Measurements from ENCODE around the gene GAS1. TPM values are rescaled to one million over a fixed set of nuclear protein-coding genes. Genes with fewer than 3 reads are reported as not detected.
A peak's percentile ranks its signal among the peaks of the same experiment; 100 is the strongest.

Gene GAS1
- total RNA-seq, 1 donor from 2014 or later = 120 TPM

DNA sequence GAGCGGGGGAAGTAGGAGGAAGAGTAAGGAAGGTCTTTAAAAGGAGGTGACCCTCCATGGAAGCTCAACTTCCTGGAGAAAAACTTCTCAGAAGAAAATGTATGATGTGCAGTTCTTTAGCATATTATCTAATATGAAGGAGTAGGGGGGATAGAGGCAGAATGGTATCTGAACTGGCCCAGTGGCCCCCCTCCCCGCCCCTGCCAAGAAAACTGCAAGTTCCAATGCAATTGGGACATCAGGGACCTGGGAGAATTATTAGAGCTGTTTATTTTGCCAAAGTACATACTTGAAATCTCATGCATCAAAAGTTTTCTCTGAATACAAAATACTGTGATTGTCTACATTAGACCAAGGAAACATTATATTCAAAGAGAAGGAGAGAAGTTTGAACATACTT is 40.6 kb upstream of the GAS1 start:
- TF ChIP-seq, protein P1, sequence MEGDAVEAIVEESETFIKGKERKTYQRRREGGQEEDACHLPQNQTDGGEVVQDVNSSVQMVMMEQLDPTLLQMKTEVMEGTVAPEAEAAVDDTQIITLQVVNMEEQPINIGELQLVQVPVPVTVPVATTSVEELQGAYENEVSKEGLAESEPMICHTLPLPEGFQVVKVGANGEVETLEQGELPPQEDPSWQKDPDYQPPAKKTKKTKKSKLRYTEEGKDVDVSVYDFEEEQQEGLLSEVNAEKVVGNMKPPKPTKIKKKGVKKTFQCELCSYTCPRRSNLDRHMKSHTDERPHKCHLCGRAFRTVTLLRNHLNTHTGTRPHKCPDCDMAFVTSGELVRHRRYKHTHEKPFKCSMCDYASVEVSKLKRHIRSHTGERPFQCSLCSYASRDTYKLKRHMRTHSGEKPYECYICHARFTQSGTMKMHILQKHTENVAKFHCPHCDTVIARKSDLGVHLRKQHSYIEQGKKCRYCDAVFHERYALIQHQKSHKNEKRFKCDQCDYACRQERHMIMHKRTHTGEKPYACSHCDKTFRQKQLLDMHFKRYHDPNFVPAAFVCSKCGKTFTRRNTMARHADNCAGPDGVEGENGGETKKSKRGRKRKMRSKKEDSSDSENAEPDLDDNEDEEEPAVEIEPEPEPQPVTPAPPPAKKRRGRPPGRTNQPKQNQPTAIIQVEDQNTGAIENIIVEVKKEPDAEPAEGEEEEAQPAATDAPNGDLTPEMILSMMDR (conservative IDR thresholded peaks at IDR 0.05) = no peak
- Mint-ChIP-seq H3K27ac (no peak overlapping the region), H3K4me3 (no peak overlapping the region), H3K9me3 (peaks cover 4% of the 10 kb centered on the region), H3K4me1 (ENCODE audit: unreplicated experiment) (peaks cover 30% of the 10 kb centered on the region), H3K27me3 (peaks cover 6% of the 10 kb centered on the region), H3K36me3 (no peaks in the 10 kb centered on the region)
- DNase-seq (ENCODE audit: extremely low spot score, unreplicated experiment) = no peak

DNA sequence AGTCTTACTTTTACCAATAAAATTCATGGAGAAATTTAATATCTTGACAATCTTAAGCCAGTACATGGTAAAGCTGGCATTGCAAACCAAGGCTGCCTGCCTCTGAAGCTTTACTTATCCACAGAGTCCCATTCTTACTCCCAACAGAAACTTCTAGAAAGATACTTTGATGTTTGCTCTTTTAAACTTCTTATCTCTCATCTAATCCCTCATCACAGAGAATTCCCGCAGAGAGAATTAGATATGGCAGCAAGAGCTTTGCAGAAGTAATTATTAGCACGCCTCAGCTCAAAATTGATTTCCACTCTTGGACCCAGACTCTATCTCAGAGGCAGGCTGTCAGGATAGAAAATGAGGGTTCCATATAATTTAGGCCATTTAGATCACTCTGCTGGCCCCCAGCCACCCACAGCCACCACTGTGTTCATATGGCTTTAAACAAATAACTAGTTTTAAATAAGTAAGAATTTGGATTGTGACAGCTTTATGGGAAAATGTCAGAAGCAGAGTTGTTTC is 37.9 kb upstream of the GAS1 start:
- DNase-seq (ENCODE audit: extremely low spot score, unreplicated experiment) = no peak
- TF ChIP-seq, protein P1 (conservative IDR thresholded peaks at IDR 0.05) = no peak
- H3K4me1 Mint-ChIP-seq (ENCODE audit: unreplicated experiment) = peaks cover 36% of the 10 kb centered on the region
- H3K4me3 Mint-ChIP-seq = no peak overlapping the region
- no peak overlapping the region for H3K27ac Mint-ChIP-seq
- peaks cover 17% of the 10 kb centered on the region for H3K27me3 Mint-ChIP-seq
- H3K36me3 Mint-ChIP-seq = no peaks in the 10 kb centered on the region
- H3K9me3 Mint-ChIP-seq = peaks cover 4% of the 10 kb centered on the region

DNA sequence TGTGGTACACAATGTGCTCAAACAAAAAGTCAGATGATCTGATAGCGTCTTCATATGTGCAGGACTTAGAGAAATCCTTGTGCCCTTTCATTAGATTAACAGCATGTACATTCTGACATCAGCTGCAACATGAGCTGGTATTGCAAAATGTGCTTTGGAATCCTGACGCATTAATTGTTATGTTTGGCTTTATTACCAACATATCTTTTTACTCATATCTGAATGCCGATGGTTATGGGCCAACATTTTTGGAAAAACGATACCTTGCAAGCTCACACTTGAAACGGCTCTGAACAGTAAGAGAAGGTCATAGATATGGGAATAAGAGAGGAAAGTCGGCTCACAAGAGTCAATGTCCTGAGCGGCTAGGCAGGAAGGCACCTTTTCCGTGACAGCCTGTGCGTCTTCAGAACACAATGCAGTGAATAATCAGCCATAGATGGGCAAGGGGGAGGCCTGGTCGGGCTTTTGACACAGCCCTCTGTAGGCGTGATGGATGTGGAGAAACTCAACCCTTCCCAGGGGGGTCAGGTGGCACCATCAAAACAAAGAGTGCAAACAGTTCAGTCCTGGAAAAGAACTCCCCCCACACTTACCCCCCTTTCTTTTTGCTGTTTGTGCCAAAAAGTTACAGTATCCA is 36.4 kb upstream of the GAS1 start:
- TF ChIP-seq, protein P1 (conservative IDR thresholded peaks at IDR 0.05) = no peak
- Mint-ChIP-seq H3K36me3 (peaks cover 6% of the 10 kb centered on the region), H3K27ac (no peak overlapping the region), H3K4me1 (ENCODE audit: unreplicated experiment) (peaks cover 38% of the 10 kb centered on the region), H3K4me3 (peak overlapping the region; percentile 19), H3K27me3 (peaks cover 11% of the 10 kb centered on the region), H3K9me3 (no peaks in the 10 kb centered on the region)
- DNase-seq (ENCODE audit: extremely low spot score, unreplicated experiment) = no peak

DNA sequence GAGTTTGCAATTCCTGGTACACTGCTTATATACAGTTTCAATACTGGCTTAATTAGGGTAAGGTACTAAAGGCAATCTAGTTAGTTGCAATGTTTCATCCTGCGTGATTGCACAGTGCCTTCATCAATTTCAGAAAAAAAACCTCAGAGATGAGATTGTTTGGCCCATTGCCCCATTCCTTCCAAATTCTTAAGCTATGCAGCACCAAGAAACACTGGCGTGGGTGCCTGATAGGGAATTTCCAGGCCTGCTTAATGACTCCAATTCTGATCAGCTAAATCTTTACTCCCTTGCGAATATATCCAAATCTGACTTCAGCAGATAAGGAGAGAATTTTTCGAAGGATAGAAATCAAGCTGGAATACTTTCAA is 35.9 kb upstream of the GAS1 start:
- no peak overlapping the region for H3K27ac Mint-ChIP-seq
- no peak for DNase-seq (ENCODE audit: extremely low spot score, unreplicated experiment)
- H3K27me3 Mint-ChIP-seq = peaks cover 11% of the 10 kb centered on the region
- H3K36me3 Mint-ChIP-seq = peaks cover 6% of the 10 kb centered on the region
- no peaks in the 10 kb centered on the region for H3K9me3 Mint-ChIP-seq
- H3K4me3 Mint-ChIP-seq = peak overlapping the region; percentile 16
- TF ChIP-seq, protein P1 (conservative IDR thresholded peaks at IDR 0.05) = no peak
- H3K4me1 Mint-ChIP-seq (ENCODE audit: unreplicated experiment) = peaks cover 42% of the 10 kb centered on the region

DNA sequence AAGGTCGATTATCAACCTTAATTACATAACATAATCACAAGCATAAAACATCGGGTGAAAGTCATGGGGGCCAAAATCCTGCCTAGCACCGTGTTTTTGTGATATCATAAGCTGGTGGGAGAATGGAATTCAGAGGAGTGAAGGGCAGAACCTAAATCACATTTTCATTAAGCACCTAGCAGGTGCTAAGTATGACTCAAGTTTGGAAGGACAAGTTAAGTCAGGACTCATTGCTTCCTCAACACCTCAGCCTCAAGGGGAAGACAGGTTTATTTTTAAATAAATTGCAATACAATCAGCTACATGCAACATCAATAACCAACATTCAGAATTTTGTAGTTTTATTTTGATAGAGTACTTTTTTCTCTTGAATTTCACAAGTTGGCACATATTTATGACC is 33.5 kb upstream of the GAS1 start:
- H3K27me3 Mint-ChIP-seq = peaks cover 11% of the 10 kb centered on the region
- H3K36me3 Mint-ChIP-seq = peaks cover 6% of the 10 kb centered on the region
- no peak overlapping the region for H3K4me3 Mint-ChIP-seq
- H3K4me1 Mint-ChIP-seq (ENCODE audit: unreplicated experiment) = peaks cover 46% of the 10 kb centered on the region
- H3K27ac Mint-ChIP-seq = no peak overlapping the region
- TF ChIP-seq, protein P1 (conservative IDR thresholded peaks at IDR 0.05) = no peak
- no peaks in the 10 kb centered on the region for H3K9me3 Mint-ChIP-seq
- DNase-seq (ENCODE audit: extremely low spot score, unreplicated experiment) = no peak

Data from type B pancreatic cell (in vitro differentiated cells).